ENCODE data around the gene DMRTC2. TPM values are rescaled to one million over a fixed set of nuclear protein-coding genes. Genes with fewer than 3 reads are reported as not detected.

Gene DMRTC2
- total RNA-seq, 4 donors from 2014 or later, result not detected

- ATAC-seq (no peak), DNase-seq (no peak)
- Histone ChIP-seq H3K27me3 (peaks cover 0 to 6% (median 0%) of the 10 kb centered on the region in 3 donors), H3K36me3 (no peaks in the 10 kb centered on the region), H3K9me3 (no peaks in the 10 kb centered on the region), H3K27ac (no peak overlapping the region), H3K4me3 (no peak overlapping the region), H3K4me1 (no peaks in the 10 kb centered on the region)
- in situ Hi-C loops (cut with MboI; ENCODE audit: low sequenced_read_pairs in 4 of 4), result no loop called here
- TF ChIP-seq POLR2A (IDR thresholded peaks at IDR 0.05), result no peak
- TF ChIP-seq CTCF (IDR thresholded peaks at IDR 0.05 in 4 of 5, conservative IDR thresholded peaks at IDR 0.05 in 1 of 5), result no peak
- intact Hi-C loops (cut with DNase I; ENCODE audit: low total_unique reads), result no loop called here
Measured at GRCh38 chr19:41845051-41845590, 279 bp downstream of the DMRTC2 start.

GRCh38 chr19:41847351-41848105 lies 2.7 kb downstream of the DMRTC2 start:
- Histone ChIP-seq H3K27ac (no peak overlapping the region), H3K4me1 (no peaks in the 10 kb centered on the region), H3K36me3 (no peaks in the 10 kb centered on the region), H3K27me3 (peaks cover 0 to 3% (median 0%) of the 10 kb centered on the region in 3 donors), H3K4me3 (no peak overlapping the region), H3K9me3 (no peaks in the 10 kb centered on the region)
- ATAC-seq, result no peak
- intact Hi-C loops (cut with DNase I; ENCODE audit: low total_unique reads) (no loop called here), in situ Hi-C loops (cut with MboI; ENCODE audit: low sequenced_read_pairs in 4 of 4) (no loop called here)
- TF ChIP-seq POLR2A (IDR thresholded peaks at IDR 0.05), result no peak
- no peak for TF ChIP-seq CTCF (IDR thresholded peaks at IDR 0.05 in 4 of 5, conservative IDR thresholded peaks at IDR 0.05 in 1 of 5)
- DNase-seq, result no peak

- Histone ChIP-seq H3K27me3 (peaks cover 0 to 3% (median 0%) of the 10 kb centered on the region in 3 donors), H3K27ac (no peak overlapping the region), H3K4me1 (no peaks in the 10 kb centered on the region), H3K4me3 (no peak overlapping the region), H3K36me3 (no peaks in the 10 kb centered on the region), H3K9me3 (no peaks in the 10 kb centered on the region)
- no peak for ATAC-seq
- DNase-seq, result no peak
- TF ChIP-seq POLR2A (IDR thresholded peaks at IDR 0.05), result no peak
- no peak for TF ChIP-seq CTCF (IDR thresholded peaks at IDR 0.05 in 4 of 5, conservative IDR thresholded peaks at IDR 0.05 in 1 of 5)
- intact Hi-C loops (cut with DNase I; ENCODE audit: low total_unique reads) (no loop called here), in situ Hi-C loops (cut with MboI; ENCODE audit: low sequenced_read_pairs in 4 of 4) (no loop called here)
Measured at GRCh38 chr19:41848666-41849065, 3.8 kb downstream of the DMRTC2 start.

GRCh38 chr19:41849067-41849466 lies 4.2 kb downstream of the DMRTC2 start:
- Histone ChIP-seq H3K27me3 (peaks cover 0 to 3% (median 0%) of the 10 kb centered on the region in 3 donors), H3K9me3 (no peaks in the 10 kb centered on the region), H3K36me3 (no peaks in the 10 kb centered on the region), H3K4me3 (no peak overlapping the region), H3K4me1 (no peaks in the 10 kb centered on the region), H3K27ac (no peak overlapping the region)
- intact Hi-C loops (cut with DNase I; ENCODE audit: low total_unique reads), result no loop called here
- in situ Hi-C loops (cut with MboI; ENCODE audit: low sequenced_read_pairs in 4 of 4), result no loop called here
- TF ChIP-seq CTCF (IDR thresholded peaks at IDR 0.05 in 4 of 5, conservative IDR thresholded peaks at IDR 0.05 in 1 of 5) (no peak), POLR2A (IDR thresholded peaks at IDR 0.05) (no peak)
- ATAC-seq (no peak), DNase-seq (no peak)
